Upper lobe of left lung (tissue), 6 donors: ENCODE results near the gene GBE1. TPM values are rescaled to one million over a fixed set of nuclear protein-coding genes. Genes with fewer than 3 reads are reported as not detected.
"Not testable (repeated sequence)": the region's sequence is repeated elsewhere in the genome, so short reads cannot be mapped to it uniquely, and the experiment has no call there.

Experiments used
- ATAC-seq, 2 donors: fragments of 200-7000 bp; cut with Tn5 transposase; one replicate each; pipeline ENCODE4 v1.9.1; 2022; ENCODE audit warnings: mild to moderate bottlenecking in 2 of 2, moderate library complexity in 2 of 2; ENCODE audit not compliant: low FRiP score in 2 of 2
- DNase-seq, 2 donors: peaks; one replicate each; pipeline ENCODE4 v3.0.0-alpha.2; 2019 to 2020
- H3K27ac ChIP-seq, 4 donors: fragments of 200-600 bp; sonication (generic); one replicate each; pipeline ENCODE4 v1.5.1; 2016 to 2019
- H3K27me3 ChIP-seq, 4 donors: fragments of 200-600 bp; sonication (generic); one replicate each; pipeline ENCODE4 v1.5.1; 2017 to 2019
- H3K36me3 ChIP-seq, 4 donors: fragments of 200-600 bp; sonication (generic); one replicate each; pipeline ENCODE4 v1.5.1; 2016 to 2019
- H3K4me1 ChIP-seq, 4 donors: fragments of 200-600 bp; sonication (generic); one replicate each; pipeline ENCODE4 v1.5.1; 2018 to 2019
- H3K4me3 ChIP-seq, 4 donors: fragments of 200-600 bp; sonication (generic); one replicate each; pipeline ENCODE4 v1.5.1; 2017 to 2019; ENCODE audit warnings: mild to moderate bottlenecking in 2 of 4, moderate library complexity in 1 of 4
- H3K9me3 ChIP-seq, 4 donors: fragments of 200-600 bp; sonication (generic); one replicate each; pipeline ENCODE4 v1.5.1; 2018 to 2019
- CTCF ChIP-seq, 6 experiments: fragments of 450-650 bp in 4 of 6; fragments of 200-600 bp in 2 of 6; sonication (generic) in 2 of 6; IDR thresholded peaks; one replicate each; pipeline ENCODE4 v1.5.1; 2016 to 2019; ENCODE audit warnings: antibody characterized with exemption in 6 of 6
- EP300 ChIP-seq, 4 donors: sonication (generic); formaldehyde crosslinking; IDR thresholded peaks; one replicate each; pipeline ENCODE4 v1.5.1; 2017; ENCODE audit warnings: antibody characterized with exemption in 4 of 4, control low read depth in 2 of 4
- POLR2A ChIP-seq, 4 donors: fragments of 450-650 bp; IDR thresholded peaks; one replicate each; pipeline ENCODE4 v1.5.1; 2016 to 2017; ENCODE audit warnings: antibody characterized with exemption in 4 of 4, mild to moderate bottlenecking in 2 of 4
- POLR2AphosphoS5 ChIP-seq, 2 donors: sonication (generic); formaldehyde crosslinking; IDR thresholded peaks; one replicate each; pipeline ENCODE4 v1.5.1; 2017; ENCODE audit warnings: antibody characterized with exemption in 2 of 2
- WGBS, 2 donors: methylation state at CpG; one replicate each; pipeline ENCODE4 v1.1.5; 2017 to 2018; 5-methylcytosine and 5-hydroxymethylcytosine counted together
- total RNA-seq, 6 donors: library from RNA; depleted of rRNA in 4 of 6; stranded (reverse); fragments of >200 nt in 4 of 6; gene quantifications; one replicate each; pipeline versions ENCODE4 v1.1.0 to v1.2.1, GENCODE V29; 2016 to 2021
- donor health status: DM: no; HTN: no; CAD: no; lungs with moderate emphysema.
- donor health status: DM: no; HTN: yes; CAD: no; lungs with severe emphysema.

GBE1 gene
- total RNA-seq, 6 donors from 2014 or later: 19.9 to 40.9 (median 27.5) TPM

DNA sequence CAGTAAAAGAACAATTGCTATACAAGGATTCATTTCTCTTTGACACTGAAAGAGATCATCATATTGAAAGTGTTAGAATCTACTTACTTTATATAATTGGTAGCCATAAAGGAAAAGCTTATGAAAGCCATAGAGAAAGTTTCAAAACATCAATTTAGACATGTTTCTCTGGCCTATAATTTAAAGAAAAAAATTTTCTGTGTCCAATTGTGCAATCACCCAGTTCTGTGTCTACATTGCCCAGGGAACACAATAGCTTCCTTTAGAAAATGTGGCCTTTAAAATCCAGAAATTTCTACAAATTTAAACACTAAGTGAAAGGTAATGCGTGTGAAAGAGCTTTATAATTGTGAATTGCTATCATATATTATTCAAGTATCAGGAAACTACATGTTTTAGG, 259.2 kb downstream of the GBE1 start:
- no peak for DNase-seq
- H3K9me3 ChIP-seq: no peaks in the 10 kb centered on the region
- no peak for ATAC-seq
- H3K4me3 ChIP-seq: no peak overlapping the region
- no peak for TF ChIP-seq CTCF (IDR thresholded peaks at IDR 0.05)
- no peak for TF ChIP-seq POLR2AphosphoS5 (IDR thresholded peaks at IDR 0.05)
- no peak for TF ChIP-seq EP300 (IDR thresholded peaks at IDR 0.05)
- no peak for TF ChIP-seq POLR2A (IDR thresholded peaks at IDR 0.05)
- 75 to 86% methylated on average over 1 of the region's 1 CpG for WGBS, 2 donors
- no peaks in the 10 kb centered on the region for H3K36me3 ChIP-seq
- no peaks in the 10 kb centered on the region for H3K27me3 ChIP-seq
- no peak overlapping the region for H3K27ac ChIP-seq
- H3K4me1 ChIP-seq: no peaks in the 10 kb centered on the region

GRCh38 chr3:81500039-81500438, 261.4 kb downstream of the GBE1 start:
- no peaks in the 10 kb centered on the region for H3K36me3 ChIP-seq
- H3K4me1 ChIP-seq: no peaks in the 10 kb centered on the region
- H3K4me3 ChIP-seq: no peak overlapping the region
- H3K9me3 ChIP-seq: no peaks in the 10 kb centered on the region
- no peak overlapping the region for H3K27ac ChIP-seq
- 79 to 93% methylated on average over 1 of the region's 1 CpG for WGBS, 2 donors
- H3K27me3 ChIP-seq: no peaks in the 10 kb centered on the region
- DNase-seq (no peak), ATAC-seq (no peak)
- TF ChIP-seq EP300 (IDR thresholded peaks at IDR 0.05) (no peak), POLR2AphosphoS5 (IDR thresholded peaks at IDR 0.05) (no peak), CTCF (IDR thresholded peaks at IDR 0.05) (no peak), POLR2A (IDR thresholded peaks at IDR 0.05) (no peak)

DNA sequence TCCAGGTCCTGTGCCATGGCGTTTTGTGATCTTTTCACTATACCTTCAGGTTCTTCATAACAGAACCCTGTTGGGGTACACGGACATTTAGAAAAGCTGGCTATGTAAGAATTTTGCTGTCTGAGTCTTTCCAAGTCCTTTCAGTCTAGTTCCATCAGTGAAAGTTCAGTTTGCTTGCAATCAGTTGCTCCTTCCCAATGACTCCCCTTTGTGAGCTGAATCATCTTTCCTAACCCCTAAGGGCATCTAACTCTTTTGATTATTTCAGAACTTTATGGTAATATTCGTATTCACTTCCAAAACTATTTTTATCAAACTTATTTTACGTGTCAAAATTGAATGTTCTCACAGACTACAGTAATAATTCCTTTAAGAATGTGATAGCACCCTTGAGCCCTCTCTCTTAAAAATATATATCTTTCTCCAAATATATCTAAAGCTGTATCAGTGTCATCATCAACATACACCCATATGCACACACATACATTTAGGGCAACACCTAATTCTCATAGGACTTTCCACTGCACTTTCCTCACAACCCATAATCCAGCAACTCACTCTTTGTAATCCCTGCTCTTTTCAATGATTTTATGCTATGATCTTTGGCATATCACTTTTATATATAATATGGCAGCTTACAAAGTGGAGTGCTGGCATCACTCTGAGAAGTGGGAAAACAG, 263.7 kb downstream of the GBE1 start:
- Histone ChIP-seq H3K9me3 (no peaks in the 10 kb centered on the region), H3K4me3 (no peak overlapping the region), H3K27ac (no peak overlapping the region), H3K4me1 (no peaks in the 10 kb centered on the region), H3K36me3 (no peaks in the 10 kb centered on the region), H3K27me3 (no peaks in the 10 kb centered on the region)
- WGBS, 2 donors: 91 to 96% methylated on average over 4 of the region's 4 CpGs
- DNase-seq: no peak
- no peak for ATAC-seq
- TF ChIP-seq CTCF (IDR thresholded peaks at IDR 0.05) (no peak), POLR2AphosphoS5 (IDR thresholded peaks at IDR 0.05) (no peak), POLR2A (IDR thresholded peaks at IDR 0.05) (no peak), EP300 (IDR thresholded peaks at IDR 0.05) (no peak)

DNA sequence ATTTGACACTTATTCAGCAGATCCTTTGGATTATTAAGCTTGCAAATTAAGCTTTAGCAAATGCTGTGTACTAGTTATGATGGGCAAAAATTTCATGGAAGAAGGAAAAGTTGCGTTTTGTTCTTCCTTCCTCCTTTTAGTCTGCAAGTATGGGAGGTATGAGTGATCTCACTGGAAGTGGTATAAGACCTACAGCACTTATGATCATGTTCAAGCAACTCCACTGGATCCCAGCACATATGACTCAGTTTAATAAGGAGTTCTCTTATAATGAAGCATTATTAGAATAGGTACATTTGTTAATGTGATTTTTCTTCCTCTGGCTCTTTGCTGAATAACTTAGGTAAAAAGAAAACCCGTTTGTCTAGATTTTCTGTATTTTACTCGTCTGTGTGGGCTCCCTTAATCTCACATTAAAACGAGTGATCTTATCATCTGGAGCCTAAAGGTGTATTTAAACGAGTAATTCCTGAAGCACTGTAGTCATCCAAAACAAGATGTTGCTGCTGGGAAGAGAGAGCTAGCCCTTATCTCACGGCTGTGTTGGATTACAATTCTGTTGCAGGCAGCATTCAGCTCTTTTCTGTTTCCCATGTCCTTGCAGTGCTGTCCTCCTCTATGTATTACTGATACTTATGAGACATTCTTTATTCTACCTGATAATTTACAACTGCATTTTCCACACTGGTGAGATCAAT, 264.9 kb downstream of the GBE1 start:
- no peaks in the 10 kb centered on the region for H3K9me3 ChIP-seq
- H3K4me3 ChIP-seq: no peak overlapping the region
- DNase-seq (no peak), ATAC-seq (no peak)
- H3K27me3 ChIP-seq: no peaks in the 10 kb centered on the region
- 75 to 77% methylated on average over 6 of the region's 6 CpGs for WGBS, 2 donors
- no peaks in the 10 kb centered on the region for H3K36me3 ChIP-seq
- TF ChIP-seq POLR2AphosphoS5 (IDR thresholded peaks at IDR 0.05) (no peak), EP300 (IDR thresholded peaks at IDR 0.05) (no peak), POLR2A (IDR thresholded peaks at IDR 0.05) (no peak), CTCF (IDR thresholded peaks at IDR 0.05) (no peak)
- H3K4me1 ChIP-seq: peaks cover 0 to 3% (median 1%) of the 10 kb centered on the region in 4 donors
- H3K27ac ChIP-seq: no peak overlapping the region

- 100% methylated on average over 1 of the region's 1 CpG for WGBS, 2 donors
- H3K4me1 ChIP-seq: peaks cover 0 to 14% (median 10%) of the 10 kb centered on the region in 4 donors
- not testable (repeated sequence) for H3K36me3 ChIP-seq, H3K4me3 ChIP-seq, H3K27me3 ChIP-seq, H3K9me3 ChIP-seq, DNase-seq, ATAC-seq, H3K27ac ChIP-seq
These were observed 269.0 kb downstream of the GBE1 start for GRCh38 chr3:81492471-81492870.
